ENCODE measurements around the gene CDK5RAP1.
"Not testable (repeated sequence)": the region's sequence is repeated elsewhere in the genome, so short reads cannot be mapped to it uniquely, and the experiment has no call there.

DNA sequence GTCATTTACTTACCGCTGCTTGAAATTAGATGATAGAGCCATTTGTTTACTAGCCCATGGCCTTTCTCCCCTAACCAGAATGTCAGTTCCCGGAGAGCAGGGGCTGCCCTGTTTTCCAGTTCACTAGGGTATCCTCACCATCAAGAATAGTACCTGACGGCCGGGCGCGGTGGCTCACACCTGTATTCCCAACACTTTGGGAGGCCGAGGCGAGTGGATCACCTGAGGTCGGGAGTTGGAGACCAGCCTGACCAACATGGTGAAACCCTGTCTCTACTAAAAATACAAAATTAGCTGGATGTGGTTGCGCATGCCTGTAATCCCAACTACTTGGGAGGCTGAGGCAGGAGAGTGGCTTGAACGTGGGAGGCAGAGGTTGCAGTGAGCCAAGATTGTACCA lies 22.6 kb upstream of the CDK5RAP1 start:
- TF ChIP-seq, protein P1, sequence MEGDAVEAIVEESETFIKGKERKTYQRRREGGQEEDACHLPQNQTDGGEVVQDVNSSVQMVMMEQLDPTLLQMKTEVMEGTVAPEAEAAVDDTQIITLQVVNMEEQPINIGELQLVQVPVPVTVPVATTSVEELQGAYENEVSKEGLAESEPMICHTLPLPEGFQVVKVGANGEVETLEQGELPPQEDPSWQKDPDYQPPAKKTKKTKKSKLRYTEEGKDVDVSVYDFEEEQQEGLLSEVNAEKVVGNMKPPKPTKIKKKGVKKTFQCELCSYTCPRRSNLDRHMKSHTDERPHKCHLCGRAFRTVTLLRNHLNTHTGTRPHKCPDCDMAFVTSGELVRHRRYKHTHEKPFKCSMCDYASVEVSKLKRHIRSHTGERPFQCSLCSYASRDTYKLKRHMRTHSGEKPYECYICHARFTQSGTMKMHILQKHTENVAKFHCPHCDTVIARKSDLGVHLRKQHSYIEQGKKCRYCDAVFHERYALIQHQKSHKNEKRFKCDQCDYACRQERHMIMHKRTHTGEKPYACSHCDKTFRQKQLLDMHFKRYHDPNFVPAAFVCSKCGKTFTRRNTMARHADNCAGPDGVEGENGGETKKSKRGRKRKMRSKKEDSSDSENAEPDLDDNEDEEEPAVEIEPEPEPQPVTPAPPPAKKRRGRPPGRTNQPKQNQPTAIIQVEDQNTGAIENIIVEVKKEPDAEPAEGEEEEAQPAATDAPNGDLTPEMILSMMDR (IDR thresholded peaks at IDR 0.05; ENCODE audit: extremely low read depth in 1 of 2, insufficient read depth in 1 of 2, low read depth in 1 of 2, low read length in 2 of 2): not testable (repeated sequence)
- not testable (repeated sequence) for TF ChIP-seq JUN (IDR thresholded peaks at IDR 0.05; ENCODE audit: borderline replicate concordance, insufficient read depth, insufficient read length, low read depth); POLR2A (IDR thresholded peaks at IDR 0.05; ENCODE audit: low read depth, low read length); MYC (IDR thresholded peaks at IDR 0.05; ENCODE audit: low read depth, low read length); POLR2AphosphoS5 (IDR thresholded peaks at IDR 0.05; ENCODE audit: insufficient read depth, low read depth, low read length); EZH2 (IDR thresholded peaks at IDR 0.05; ENCODE audit: borderline replicate concordance, low read depth, low read length, severe bottlenecking); GATA2 (IDR thresholded peaks at IDR 0.05; ENCODE audit: insufficient read depth, insufficient read length, low read depth, low read length)
- TF ChIP-seq, protein P2, sequence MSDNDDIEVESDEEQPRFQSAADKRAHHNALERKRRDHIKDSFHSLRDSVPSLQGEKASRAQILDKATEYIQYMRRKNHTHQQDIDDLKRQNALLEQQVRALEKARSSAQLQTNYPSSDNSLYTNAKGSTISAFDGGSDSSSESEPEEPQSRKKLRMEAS (IDR thresholded peaks at IDR 0.05; ENCODE audit: insufficient read depth, insufficient read length): not testable (repeated sequence)

All from endothelial cell of umbilical vein (primary cell).